C4-2B (cell line): ENCODE data around the gene AFAP1.

ENCODE experiments used
- CTCF ChIP-seq: fragments of 450-650 bp; conservative IDR thresholded peaks from 2 replicates; pipeline ENCODE4 v1.5.1; 2017; ENCODE audit warnings: mild to moderate bottlenecking
- ZFX ChIP-seq: fragments of 450-650 bp; IDR thresholded peaks from 2 replicates; pipeline ENCODE4 v1.6.1; 2017

GRCh38 chr4:7973545-7973981 is 33.9 kb upstream of the AFAP1 start:
- TF ChIP-seq CTCF (no peak), ZFX (no peak)
